ENCODE results near the gene CTNNBL1.

The CTNNBL1 gene

DNA sequence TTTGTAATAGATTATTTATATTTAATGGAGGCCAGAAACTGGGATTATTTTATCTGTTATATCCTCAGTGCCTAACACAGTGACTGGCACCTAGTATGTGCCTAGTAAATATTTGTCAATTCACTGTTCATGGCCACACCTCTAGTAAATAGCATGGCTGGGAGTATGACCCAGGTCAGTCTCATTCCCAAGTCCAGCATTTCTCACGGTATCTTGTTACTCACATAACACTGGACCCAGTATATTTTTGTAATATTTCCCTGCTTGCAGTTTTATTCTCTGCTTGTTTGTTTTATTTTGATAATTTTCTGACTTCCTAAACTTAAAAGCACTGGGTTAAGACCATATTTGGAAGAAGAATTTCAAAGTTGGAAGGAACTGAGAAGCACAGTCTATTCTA is 47.7 kb downstream of the CTNNBL1 start:
- no peaks in the 10 kb centered on the region for H3K27me3 ChIP-seq (replicated peaks; ENCODE audit: control insufficient read depth, insufficient read depth, low read length)
- DNase-seq (ENCODE audit: extremely low read depth, insufficient read length), result no peak
- H3K36me3 ChIP-seq (ENCODE audit: control insufficient read depth, insufficient read depth, low read length), result peaks cover 7% of the 10 kb centered on the region
- H3K4me3 ChIP-seq (replicated peaks; ENCODE audit: low read depth, low read length), result no peak overlapping the region
- TF ChIP-seq, protein P1, sequence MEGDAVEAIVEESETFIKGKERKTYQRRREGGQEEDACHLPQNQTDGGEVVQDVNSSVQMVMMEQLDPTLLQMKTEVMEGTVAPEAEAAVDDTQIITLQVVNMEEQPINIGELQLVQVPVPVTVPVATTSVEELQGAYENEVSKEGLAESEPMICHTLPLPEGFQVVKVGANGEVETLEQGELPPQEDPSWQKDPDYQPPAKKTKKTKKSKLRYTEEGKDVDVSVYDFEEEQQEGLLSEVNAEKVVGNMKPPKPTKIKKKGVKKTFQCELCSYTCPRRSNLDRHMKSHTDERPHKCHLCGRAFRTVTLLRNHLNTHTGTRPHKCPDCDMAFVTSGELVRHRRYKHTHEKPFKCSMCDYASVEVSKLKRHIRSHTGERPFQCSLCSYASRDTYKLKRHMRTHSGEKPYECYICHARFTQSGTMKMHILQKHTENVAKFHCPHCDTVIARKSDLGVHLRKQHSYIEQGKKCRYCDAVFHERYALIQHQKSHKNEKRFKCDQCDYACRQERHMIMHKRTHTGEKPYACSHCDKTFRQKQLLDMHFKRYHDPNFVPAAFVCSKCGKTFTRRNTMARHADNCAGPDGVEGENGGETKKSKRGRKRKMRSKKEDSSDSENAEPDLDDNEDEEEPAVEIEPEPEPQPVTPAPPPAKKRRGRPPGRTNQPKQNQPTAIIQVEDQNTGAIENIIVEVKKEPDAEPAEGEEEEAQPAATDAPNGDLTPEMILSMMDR (IDR thresholded peaks at IDR 0.05; ENCODE audit: insufficient read depth, low read length, poor library complexity, severe bottlenecking), result no peak

DNA sequence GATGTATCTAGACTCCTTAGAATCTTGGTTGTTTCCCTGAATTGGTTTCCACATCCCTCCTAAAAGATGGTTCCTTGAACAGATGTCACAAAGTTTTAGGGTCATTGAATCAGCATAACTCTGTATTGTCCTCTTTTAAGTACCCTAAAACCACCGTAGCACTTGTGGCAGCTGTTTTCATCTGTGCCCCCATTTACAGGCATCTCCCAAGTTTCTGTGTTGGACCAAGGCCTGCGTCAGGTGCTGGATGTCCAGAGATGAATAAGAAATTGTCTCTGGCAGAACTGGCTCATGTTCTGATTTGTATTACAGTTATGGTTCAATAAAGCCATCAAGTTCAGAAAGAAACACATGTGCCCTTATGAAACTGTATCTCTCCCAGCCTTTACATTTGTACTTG is 48.3 kb downstream of the CTNNBL1 start:
- Histone ChIP-seq H3K36me3 (ENCODE audit: control insufficient read depth, insufficient read depth, low read length) (peaks cover 7% of the 10 kb centered on the region), H3K4me3 (replicated peaks; ENCODE audit: low read depth, low read length) (no peak overlapping the region), H3K27me3 (replicated peaks; ENCODE audit: control insufficient read depth, insufficient read depth, low read length) (no peaks in the 10 kb centered on the region)
- DNase-seq (ENCODE audit: extremely low read depth, insufficient read length), result no peak
- TF ChIP-seq, protein P1 (IDR thresholded peaks at IDR 0.05; ENCODE audit: insufficient read depth, low read length, poor library complexity, severe bottlenecking), result no peak

DNA sequence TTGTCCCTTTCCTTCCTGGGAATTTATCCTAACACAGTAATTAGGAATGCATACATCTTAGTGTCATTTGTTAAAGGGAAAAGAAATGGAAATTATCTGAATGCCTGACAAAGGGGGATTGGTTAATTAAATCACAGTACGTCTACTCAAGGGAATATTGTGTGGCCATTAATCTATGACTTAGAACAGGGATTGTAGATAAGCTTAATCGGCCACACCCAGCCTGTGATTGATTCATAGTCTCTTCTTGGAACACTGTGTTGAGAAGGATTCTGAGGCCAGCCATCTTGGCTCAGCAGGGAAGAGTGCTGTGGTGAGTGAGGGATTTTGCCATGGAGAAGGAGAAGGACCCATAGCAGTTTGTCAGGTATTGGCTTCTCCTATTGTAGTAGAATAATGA is 50.5 kb downstream of the CTNNBL1 start:
- H3K4me3 ChIP-seq (replicated peaks; ENCODE audit: low read depth, low read length), result no peak overlapping the region
- no peaks in the 10 kb centered on the region for H3K27me3 ChIP-seq (replicated peaks; ENCODE audit: control insufficient read depth, insufficient read depth, low read length)
- DNase-seq (ENCODE audit: extremely low read depth, insufficient read length), result no peak
- H3K36me3 ChIP-seq (ENCODE audit: control insufficient read depth, insufficient read depth, low read length), result no peaks in the 10 kb centered on the region; the same call in 1 of the 2 replicates
- TF ChIP-seq, protein P1 (IDR thresholded peaks at IDR 0.05; ENCODE audit: insufficient read depth, low read length, poor library complexity, severe bottlenecking), result no peak

DNA sequence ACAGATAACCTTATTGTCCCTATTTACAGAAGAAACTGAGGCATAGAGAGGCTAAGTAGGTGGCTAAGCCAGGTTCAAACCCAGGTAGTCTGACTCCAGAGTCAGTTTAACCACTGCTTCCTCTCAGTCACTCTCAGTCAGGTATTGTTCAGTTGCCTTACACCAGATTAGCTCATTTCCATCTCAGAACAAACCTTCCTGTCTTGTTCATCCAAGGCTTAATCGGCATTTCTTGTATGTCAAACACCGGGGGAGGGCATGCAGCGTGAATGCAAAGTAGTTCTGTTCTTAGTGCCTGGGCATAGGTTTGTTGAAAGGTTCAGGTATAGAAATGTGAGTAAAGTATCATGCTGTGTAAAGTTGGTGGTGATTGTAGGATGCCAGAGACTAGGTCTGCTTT is 51.7 kb downstream of the CTNNBL1 start:
- TF ChIP-seq, protein P1 (IDR thresholded peaks at IDR 0.05; ENCODE audit: insufficient read depth, low read length, poor library complexity, severe bottlenecking), result no peak
- peak; percentile 29 for DNase-seq (ENCODE audit: extremely low read depth, insufficient read length)
- Histone ChIP-seq H3K27me3 (replicated peaks; ENCODE audit: control insufficient read depth, insufficient read depth, low read length) (no peaks in the 10 kb centered on the region), H3K4me3 (replicated peaks; ENCODE audit: low read depth, low read length) (no peak overlapping the region), H3K36me3 (ENCODE audit: control insufficient read depth, insufficient read depth, low read length) (no peaks in the 10 kb centered on the region; the same call in 1 of the 2 replicates)

DNA sequence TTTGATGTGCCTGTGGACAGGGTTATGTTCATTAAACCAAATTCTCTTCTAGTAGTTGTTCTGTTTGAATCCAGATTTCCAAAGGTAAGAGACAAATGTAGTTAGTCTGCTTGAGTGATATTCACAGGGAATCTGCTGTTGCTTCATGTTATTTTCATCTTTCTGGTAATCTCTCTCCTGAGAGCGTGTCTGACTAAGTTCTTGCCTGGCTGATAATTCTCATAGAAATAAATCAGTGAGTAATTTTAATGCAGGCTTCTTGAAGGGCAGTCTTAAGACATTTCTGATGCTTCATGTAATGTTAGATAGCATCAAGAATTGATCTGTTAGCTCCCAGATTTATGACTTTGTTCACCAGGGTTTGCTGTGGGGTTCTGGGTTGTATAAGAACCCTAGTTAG is 54.2 kb downstream of the CTNNBL1 start:
- H3K27me3 ChIP-seq (replicated peaks; ENCODE audit: control insufficient read depth, insufficient read depth, low read length), result no peaks in the 10 kb centered on the region
- TF ChIP-seq, protein P1 (IDR thresholded peaks at IDR 0.05; ENCODE audit: insufficient read depth, low read length, poor library complexity, severe bottlenecking), result no peak
- H3K36me3 ChIP-seq (ENCODE audit: control insufficient read depth, insufficient read depth, low read length), result peaks cover 3% of the 10 kb centered on the region; the same call in 1 of the 2 replicates
- H3K4me3 ChIP-seq (replicated peaks; ENCODE audit: low read depth, low read length), result no peak overlapping the region
- no peak for DNase-seq (ENCODE audit: extremely low read depth, insufficient read length)

DNA sequence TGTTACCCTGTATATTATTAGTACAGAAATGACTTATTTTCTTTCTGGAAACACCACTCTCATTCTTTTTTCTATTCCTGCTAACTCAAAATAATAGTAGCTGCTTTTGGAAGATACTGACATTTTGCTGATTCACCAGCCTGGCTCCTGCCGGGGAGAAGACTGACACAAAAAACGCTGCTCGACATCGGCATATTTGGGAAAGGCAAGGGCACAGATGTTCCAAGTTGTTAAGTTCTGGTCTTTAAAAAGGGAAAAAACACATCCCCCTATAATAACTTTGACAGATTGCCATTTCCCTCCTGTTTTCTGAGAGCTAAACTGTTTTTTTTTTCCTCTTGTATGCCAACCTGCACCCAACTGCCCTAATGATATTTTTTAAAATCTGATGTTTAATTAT is 55.4 kb downstream of the CTNNBL1 start:
- peaks cover 3% of the 10 kb centered on the region; the same call in 1 of the 2 replicates for H3K36me3 ChIP-seq (ENCODE audit: control insufficient read depth, insufficient read depth, low read length)
- TF ChIP-seq, protein P1 (IDR thresholded peaks at IDR 0.05; ENCODE audit: insufficient read depth, low read length, poor library complexity, severe bottlenecking), result no peak
- no peak for DNase-seq (ENCODE audit: extremely low read depth, insufficient read length)
- H3K27me3 ChIP-seq (replicated peaks; ENCODE audit: control insufficient read depth, insufficient read depth, low read length), result no peaks in the 10 kb centered on the region
- no peak overlapping the region for H3K4me3 ChIP-seq (replicated peaks; ENCODE audit: low read depth, low read length)

Data from GM06990 (cell line).